ENCODE measurements around the gene GPANK1.

DNA sequence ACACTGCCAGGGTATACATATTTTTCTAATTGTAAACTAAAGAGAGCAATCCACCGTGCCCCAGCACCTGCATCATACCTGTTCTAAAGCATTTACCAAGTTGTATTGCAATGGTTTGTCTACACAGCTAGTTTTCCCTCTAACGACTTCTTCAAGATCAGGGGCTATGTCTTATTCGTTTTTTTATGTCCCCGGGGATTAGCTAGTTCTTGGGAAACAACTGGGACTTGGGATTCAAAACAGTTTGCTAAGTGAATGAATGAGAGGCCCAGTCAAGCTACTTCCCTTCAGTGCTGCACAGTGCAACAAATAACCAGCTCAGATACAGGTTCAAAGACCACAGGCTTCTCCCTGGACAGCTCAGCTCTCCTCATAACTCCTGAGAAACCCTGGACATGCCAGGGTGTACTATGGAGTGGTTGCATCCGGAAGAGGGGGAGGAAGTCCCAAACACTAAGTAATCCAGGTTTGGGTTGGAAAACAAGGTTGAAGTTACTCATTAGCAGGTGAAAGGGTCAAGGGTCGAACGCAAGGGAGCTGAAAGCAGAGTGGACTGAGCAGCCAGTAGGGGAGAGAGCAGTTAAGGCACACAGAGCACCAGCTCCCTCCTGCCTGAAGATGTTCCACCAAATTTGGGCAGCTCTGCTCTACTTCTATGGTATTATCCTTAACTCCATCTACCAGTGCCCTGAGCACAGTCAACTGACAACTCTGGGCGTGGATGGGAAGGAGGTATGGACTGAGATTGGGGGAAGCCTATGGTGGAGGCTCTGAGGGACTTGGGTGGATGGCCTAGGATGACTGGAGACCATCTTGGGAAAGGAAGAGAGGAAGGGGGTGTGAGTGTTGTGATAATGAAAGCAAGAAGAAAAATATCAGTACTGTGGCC is 9.2 kb downstream of the GPANK1 start, which contains the start of gene APOM:
- TF ChIP-seq ZNF138 (CRISPR knock-in tag; conservative IDR thresholded peaks at IDR 0.05) = no peak
- TF ChIP-seq, protein P1, sequence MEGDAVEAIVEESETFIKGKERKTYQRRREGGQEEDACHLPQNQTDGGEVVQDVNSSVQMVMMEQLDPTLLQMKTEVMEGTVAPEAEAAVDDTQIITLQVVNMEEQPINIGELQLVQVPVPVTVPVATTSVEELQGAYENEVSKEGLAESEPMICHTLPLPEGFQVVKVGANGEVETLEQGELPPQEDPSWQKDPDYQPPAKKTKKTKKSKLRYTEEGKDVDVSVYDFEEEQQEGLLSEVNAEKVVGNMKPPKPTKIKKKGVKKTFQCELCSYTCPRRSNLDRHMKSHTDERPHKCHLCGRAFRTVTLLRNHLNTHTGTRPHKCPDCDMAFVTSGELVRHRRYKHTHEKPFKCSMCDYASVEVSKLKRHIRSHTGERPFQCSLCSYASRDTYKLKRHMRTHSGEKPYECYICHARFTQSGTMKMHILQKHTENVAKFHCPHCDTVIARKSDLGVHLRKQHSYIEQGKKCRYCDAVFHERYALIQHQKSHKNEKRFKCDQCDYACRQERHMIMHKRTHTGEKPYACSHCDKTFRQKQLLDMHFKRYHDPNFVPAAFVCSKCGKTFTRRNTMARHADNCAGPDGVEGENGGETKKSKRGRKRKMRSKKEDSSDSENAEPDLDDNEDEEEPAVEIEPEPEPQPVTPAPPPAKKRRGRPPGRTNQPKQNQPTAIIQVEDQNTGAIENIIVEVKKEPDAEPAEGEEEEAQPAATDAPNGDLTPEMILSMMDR (IDR thresholded peaks at IDR 0.05) = no peak

All from WTC11 (cell line).